ENCODE measurements around the gene XRRA1. TPM values are rescaled to one million over a fixed set of nuclear protein-coding genes. Genes with fewer than 3 reads are reported as not detected.

XRRA1 gene
- total RNA-seq, 1 experiment from 2014 or later = 7.3 TPM

- intact Hi-C loops (cut with micrococcal nuclease; ENCODE audit: unreplicated experiment) = no loop called here
- Histone ChIP-seq H3K27me3 (replicated peaks; ENCODE audit: insufficient read depth, low read depth, low read length, poor library complexity) (no peaks in the 10 kb centered on the region), H3K4me1 (ENCODE audit: insufficient read depth, low read length, poor library complexity, severe bottlenecking) (no peaks in the 10 kb centered on the region), H3K9me3 (ENCODE audit: low read depth, low read length, poor library complexity, severe bottlenecking) (peaks cover 24% of the 10 kb centered on the region), H3K36me3 (ENCODE audit: insufficient read depth, low read length, poor library complexity, severe bottlenecking) (peaks cover 23% of the 10 kb centered on the region), H3K27ac (ENCODE audit: low read depth, low read length, poor library complexity, severe bottlenecking) (no peak overlapping the region), H3K4me3 (ENCODE audit: low read depth, low read length, poor library complexity, severe bottlenecking) (no peak overlapping the region)
- no TSS peak for BruUV-seq (replicated peaks)
- TF ChIP-seq EZH2 (IDR thresholded peaks at IDR 0.05; ENCODE audit: borderline replicate concordance, low read depth, low read length, poor library complexity, severe bottlenecking) = no peak
- TF ChIP-seq, protein P1, sequence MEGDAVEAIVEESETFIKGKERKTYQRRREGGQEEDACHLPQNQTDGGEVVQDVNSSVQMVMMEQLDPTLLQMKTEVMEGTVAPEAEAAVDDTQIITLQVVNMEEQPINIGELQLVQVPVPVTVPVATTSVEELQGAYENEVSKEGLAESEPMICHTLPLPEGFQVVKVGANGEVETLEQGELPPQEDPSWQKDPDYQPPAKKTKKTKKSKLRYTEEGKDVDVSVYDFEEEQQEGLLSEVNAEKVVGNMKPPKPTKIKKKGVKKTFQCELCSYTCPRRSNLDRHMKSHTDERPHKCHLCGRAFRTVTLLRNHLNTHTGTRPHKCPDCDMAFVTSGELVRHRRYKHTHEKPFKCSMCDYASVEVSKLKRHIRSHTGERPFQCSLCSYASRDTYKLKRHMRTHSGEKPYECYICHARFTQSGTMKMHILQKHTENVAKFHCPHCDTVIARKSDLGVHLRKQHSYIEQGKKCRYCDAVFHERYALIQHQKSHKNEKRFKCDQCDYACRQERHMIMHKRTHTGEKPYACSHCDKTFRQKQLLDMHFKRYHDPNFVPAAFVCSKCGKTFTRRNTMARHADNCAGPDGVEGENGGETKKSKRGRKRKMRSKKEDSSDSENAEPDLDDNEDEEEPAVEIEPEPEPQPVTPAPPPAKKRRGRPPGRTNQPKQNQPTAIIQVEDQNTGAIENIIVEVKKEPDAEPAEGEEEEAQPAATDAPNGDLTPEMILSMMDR (conservative IDR thresholded peaks at IDR 0.05; ENCODE audit: low read depth, low read length) = no peak
- ChIA-PET CTCF (no interaction called here), POLR2A (ENCODE audit: low non-redundant PET) (no interaction called here)
- DNase-seq (ENCODE audit: low spot score) = peak; percentile 53
Observed at GRCh38 chr11:74820763-74821162, 128.1 kb downstream of the XRRA1 start.

- no peak for DNase-seq (ENCODE audit: low spot score)
- intact Hi-C loops (cut with micrococcal nuclease; ENCODE audit: unreplicated experiment) = no loop called here
- peaks cover 10% of the 10 kb centered on the region for H3K9me3 ChIP-seq (ENCODE audit: low read depth, low read length, poor library complexity, severe bottlenecking)
- no peak overlapping the region for H3K27ac ChIP-seq (ENCODE audit: low read depth, low read length, poor library complexity, severe bottlenecking)
- peaks cover 12% of the 10 kb centered on the region for H3K36me3 ChIP-seq (ENCODE audit: insufficient read depth, low read length, poor library complexity, severe bottlenecking)
- BruUV-seq (replicated peaks) = no TSS peak
- ChIA-PET CTCF (no interaction called here), POLR2A (ENCODE audit: low non-redundant PET) (no interaction called here)
- H3K4me3 ChIP-seq (ENCODE audit: low read depth, low read length, poor library complexity, severe bottlenecking) = no peak overlapping the region
- H3K4me1 ChIP-seq (ENCODE audit: insufficient read depth, low read length, poor library complexity, severe bottlenecking) = no peaks in the 10 kb centered on the region
- no peak for TF ChIP-seq EZH2 (IDR thresholded peaks at IDR 0.05; ENCODE audit: borderline replicate concordance, low read depth, low read length, poor library complexity, severe bottlenecking)
- TF ChIP-seq, protein P1 (conservative IDR thresholded peaks at IDR 0.05; ENCODE audit: low read depth, low read length) = no peak
- H3K27me3 ChIP-seq (replicated peaks; ENCODE audit: insufficient read depth, low read depth, low read length, poor library complexity) = no peaks in the 10 kb centered on the region
Observed at GRCh38 chr11:74819400-74819799, 129.5 kb downstream of the XRRA1 start.

DNA sequence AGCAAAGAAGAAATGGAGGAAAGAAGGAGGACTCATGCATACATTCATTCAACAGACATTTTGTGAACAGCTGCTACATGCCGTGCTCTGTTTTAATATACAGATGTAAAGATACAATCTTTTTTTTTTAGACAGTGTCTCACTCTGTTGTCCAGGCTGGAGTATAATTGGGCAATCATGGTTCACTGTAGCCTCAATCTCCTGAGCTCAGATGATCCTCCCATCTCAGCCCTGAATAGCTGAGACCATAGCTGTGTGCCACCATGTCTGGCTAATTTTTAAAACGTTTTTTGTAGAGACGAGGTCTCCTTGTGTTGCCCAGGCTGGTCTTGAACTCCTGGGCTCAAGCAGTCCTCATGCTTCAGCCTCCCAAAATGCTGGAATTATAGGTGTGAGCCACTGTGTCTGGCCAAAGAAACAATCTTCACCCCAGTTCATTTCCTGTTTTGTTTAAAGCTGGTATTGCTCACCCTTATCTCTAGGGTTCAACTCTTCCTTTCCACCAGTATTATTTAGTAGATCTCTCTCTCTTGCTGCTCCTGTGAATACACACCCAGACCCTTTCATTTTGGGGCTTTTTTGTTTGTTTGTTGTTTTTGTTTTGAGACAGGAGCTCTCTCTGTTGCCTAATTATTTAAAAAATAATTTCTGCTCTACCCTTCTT lies 130.5 kb downstream of the XRRA1 start:
- H3K4me3 ChIP-seq (ENCODE audit: low read depth, low read length, poor library complexity, severe bottlenecking) = no peak overlapping the region
- H3K27me3 ChIP-seq (replicated peaks; ENCODE audit: insufficient read depth, low read depth, low read length, poor library complexity) = no peaks in the 10 kb centered on the region
- TF ChIP-seq EZH2 (IDR thresholded peaks at IDR 0.05; ENCODE audit: borderline replicate concordance, low read depth, low read length, poor library complexity, severe bottlenecking) = no peak
- TF ChIP-seq, protein P1 (conservative IDR thresholded peaks at IDR 0.05; ENCODE audit: low read depth, low read length) = no peak
- POLR2A ChIA-PET (ENCODE audit: low non-redundant PET) = no interaction called here
- H3K36me3 ChIP-seq (ENCODE audit: insufficient read depth, low read length, poor library complexity, severe bottlenecking) = peaks cover 7% of the 10 kb centered on the region
- no peak for DNase-seq (ENCODE audit: low spot score)
- H3K4me1 ChIP-seq (ENCODE audit: insufficient read depth, low read length, poor library complexity, severe bottlenecking) = no peaks in the 10 kb centered on the region
- intact Hi-C loops (cut with micrococcal nuclease; ENCODE audit: unreplicated experiment) = no loop called here
- no TSS peak for BruUV-seq (replicated peaks)
- CTCF ChIA-PET = no interaction called here
- peaks cover under 1% of the 10 kb centered on the region for H3K9me3 ChIP-seq (ENCODE audit: low read depth, low read length, poor library complexity, severe bottlenecking)
- H3K27ac ChIP-seq (ENCODE audit: low read depth, low read length, poor library complexity, severe bottlenecking) = no peak overlapping the region
